ENCODE results near the gene UNKL. TPM values are rescaled to one million over a fixed set of nuclear protein-coding genes. Genes with fewer than 3 reads are reported as not detected.

UNKL gene
- total RNA-seq, 2 donors from 2014 or later, result 22.1 to 42.8 TPM

- no peaks in the 10 kb centered on the region for H3K27me3 ChIP-seq (replicated peaks; ENCODE audit: insufficient read depth)
- no peak for DNase-seq (ENCODE audit: low spot score)
- H3K4me3 ChIP-seq, result peak overlapping the region; percentile 48
- peaks cover 0 to 17% of the 10 kb centered on the region in 2 donors for H3K4me1 ChIP-seq (ENCODE audit: control insufficient read depth in 1 of 2, low read depth in 2 of 2)
- no peak for TF ChIP-seq CTCF (IDR thresholded peaks at IDR 0.05)
- H3K9me3 ChIP-seq, result no peaks in the 10 kb centered on the region
- peak; percentile 18 for ATAC-seq (ENCODE audit: insufficient number of reproducible peaks, low FRiP score, low read depth)
- H3K27ac ChIP-seq, result no peak overlapping the region
- peaks cover 9% of the 10 kb centered on the region for H3K36me3 ChIP-seq
Observed at GRCh38 chr16:1343428-1344242, 70.9 kb downstream of the UNKL start.

- Histone ChIP-seq H3K9me3 (no peaks in the 10 kb centered on the region), H3K27me3 (replicated peaks; ENCODE audit: insufficient read depth) (no peaks in the 10 kb centered on the region), H3K27ac (no peak overlapping the region), H3K36me3 (peaks cover 4% of the 10 kb centered on the region), H3K4me1 (ENCODE audit: control insufficient read depth in 1 of 2, low read depth in 2 of 2) (peaks cover 0 to 17% of the 10 kb centered on the region in 2 donors), H3K4me3 (peak overlapping the region; percentile 50)
- TF ChIP-seq CTCF (IDR thresholded peaks at IDR 0.05), result no peak
- DNase-seq (ENCODE audit: low spot score) (peak; percentile 84), ATAC-seq (ENCODE audit: insufficient number of reproducible peaks, low FRiP score, low read depth) (peak; percentile 57)
Observed at GRCh38 chr16:1342526-1343427, 71.7 kb downstream of the UNKL start.

GRCh38 chr16:1341495-1342420 lies 72.7 kb downstream of the UNKL start:
- Histone ChIP-seq H3K27ac (no peak overlapping the region), H3K4me3 (no peak overlapping the region), H3K9me3 (no peaks in the 10 kb centered on the region), H3K4me1 (ENCODE audit: control insufficient read depth in 1 of 2, low read depth in 2 of 2) (peaks cover 0 to 17% of the 10 kb centered on the region in 2 donors), H3K36me3 (no peaks in the 10 kb centered on the region), H3K27me3 (replicated peaks; ENCODE audit: insufficient read depth) (no peaks in the 10 kb centered on the region)
- ATAC-seq (ENCODE audit: insufficient number of reproducible peaks, low FRiP score, low read depth) (no peak), DNase-seq (ENCODE audit: low spot score) (no peak)
- TF ChIP-seq CTCF (IDR thresholded peaks at IDR 0.05), result no peak

GRCh38 chr16:1340730-1341494 lies 73.6 kb downstream of the UNKL start:
- no peak for ATAC-seq (ENCODE audit: insufficient number of reproducible peaks, low FRiP score, low read depth)
- TF ChIP-seq CTCF (IDR thresholded peaks at IDR 0.05), result no peak
- no peaks in the 10 kb centered on the region for H3K9me3 ChIP-seq
- H3K36me3 ChIP-seq, result no peaks in the 10 kb centered on the region
- no peak for DNase-seq (ENCODE audit: low spot score)
- no peaks in the 10 kb centered on the region for H3K27me3 ChIP-seq (replicated peaks; ENCODE audit: insufficient read depth)
- no peak overlapping the region for H3K27ac ChIP-seq
- peaks cover 0 to 17% of the 10 kb centered on the region in 2 donors for H3K4me1 ChIP-seq (ENCODE audit: control insufficient read depth in 1 of 2, low read depth in 2 of 2)
- no peak overlapping the region for H3K4me3 ChIP-seq

Measured in thoracic aorta (tissue), 2 donors.